Natural killer cell (primary cell): ENCODE measurements around the gene ZNF76. TPM values are rescaled to one million over a fixed set of nuclear protein-coding genes. Genes with fewer than 3 reads are reported as not detected.

Experiments
- ATAC-seq, 3 donors: fragments of 150-1000 bp in 2 of 3; fragments of 200-7000 bp in 1 of 3; cut with Tn5 transposase; 1 replicate in 1 of 3; 2 replicates in 2 of 3; pipeline ENCODE4 v1.10.0; 2021; ENCODE audit warnings: mild to moderate bottlenecking in 2 of 3, moderate library complexity in 2 of 3
- DNase-seq, 2 donors: peaks; one replicate each; pipeline versions ENCODE4 v3.0.0 to v3.0.0-alpha.2; 2013 to 2021; ENCODE audit warnings: mixed read lengths in 1 of 2
- H3K27ac ChIP-seq: one replicate; pipeline ENCODE4 v1.5.1; 2013; ENCODE audit warnings: mild to moderate bottlenecking, low read length
- H3K27me3 ChIP-seq: one replicate; pipeline ENCODE4 v1.6.1; 2013; ENCODE audit warnings: low read length; ENCODE audit not compliant: control insufficient read depth, insufficient read depth
- H3K36me3 ChIP-seq: one replicate; pipeline ENCODE4 v1.6.1; 2013; ENCODE audit warnings: low read length; ENCODE audit not compliant: control insufficient read depth, insufficient read depth
- H3K4me1 ChIP-seq: one replicate; pipeline ENCODE4 v1.6.1; 2013; ENCODE audit warnings: low read length; ENCODE audit not compliant: control insufficient read depth, insufficient read depth
- H3K4me3 ChIP-seq: one replicate; pipeline ENCODE4 v1.5.1; 2013; ENCODE audit warnings: low read length
- H3K9me3 ChIP-seq: one replicate; pipeline ENCODE4 v1.6.1; 2013; ENCODE audit warnings: low read length; ENCODE audit not compliant: control insufficient read depth, insufficient read depth
- H3K27ac Mint-ChIP-seq, 2 donors: one replicate each; pipeline ENCODE4 v1.8.0; 2022; ENCODE audit warnings: mild to moderate bottlenecking in 2 of 2, mixed read lengths in 2 of 2, moderate library complexity in 1 of 2
- H3K27me3 Mint-ChIP-seq, 2 donors: one replicate each; pipeline ENCODE4 v1.8.0; 2022; ENCODE audit warnings: low read depth in 2 of 2, mixed read lengths in 2 of 2
- H3K36me3 Mint-ChIP-seq: one replicate; pipeline ENCODE4 v1.8.0; 2022; ENCODE audit warnings: mixed read lengths
- H3K4me1 Mint-ChIP-seq, 2 donors: one replicate each; pipeline ENCODE4 v1.8.0; 2022; ENCODE audit warnings: mixed read lengths in 2 of 2
- H3K4me3 Mint-ChIP-seq: one replicate; pipeline ENCODE4 v1.8.0; 2022; ENCODE audit warnings: mild to moderate bottlenecking, moderate library complexity, mixed read lengths
- H3K9me3 Mint-ChIP-seq, 2 donors: one replicate each; pipeline ENCODE4 v1.8.0; 2022; ENCODE audit warnings: mixed read lengths in 2 of 2
- WGBS: methylation state at CpG from one replicate; pipeline ENCODE4 v1.1.7; 2013; ENCODE audit warnings: missing lambda C conversion rate; ENCODE audit not compliant: insufficient coverage; 5-methylcytosine and 5-hydroxymethylcytosine counted together
- intact Hi-C: fragments of 100-400 bp; cut with micrococcal nuclease; formaldehyde crosslinking; loops from one replicate; pipeline ENCODE4 v1.14.2; 2022
- total RNA-seq, 4 donors: library from RNA; stranded (reverse); fragments of 120-200 nt in 1 of 4; gene quantifications; one replicate each; pipeline versions ENCODE4 v1.2.3 to v1.2.4, GENCODE V29; 2013 to 2022
- TF ChIP-seq, protein P1 (sequence below): fragments of 200-600 bp; IDR thresholded peaks from one replicate; pipeline ENCODE4 v1.8.0; 2022; ENCODE audit warnings: antibody characterized with exemption

Gene ZNF76
- total RNA-seq, 3 donors from 2014 or later (not counting 1 experiment from before 2014, with no cell fraction given) = 62.7 to 81.6 (median 64.6) TPM

DNA sequence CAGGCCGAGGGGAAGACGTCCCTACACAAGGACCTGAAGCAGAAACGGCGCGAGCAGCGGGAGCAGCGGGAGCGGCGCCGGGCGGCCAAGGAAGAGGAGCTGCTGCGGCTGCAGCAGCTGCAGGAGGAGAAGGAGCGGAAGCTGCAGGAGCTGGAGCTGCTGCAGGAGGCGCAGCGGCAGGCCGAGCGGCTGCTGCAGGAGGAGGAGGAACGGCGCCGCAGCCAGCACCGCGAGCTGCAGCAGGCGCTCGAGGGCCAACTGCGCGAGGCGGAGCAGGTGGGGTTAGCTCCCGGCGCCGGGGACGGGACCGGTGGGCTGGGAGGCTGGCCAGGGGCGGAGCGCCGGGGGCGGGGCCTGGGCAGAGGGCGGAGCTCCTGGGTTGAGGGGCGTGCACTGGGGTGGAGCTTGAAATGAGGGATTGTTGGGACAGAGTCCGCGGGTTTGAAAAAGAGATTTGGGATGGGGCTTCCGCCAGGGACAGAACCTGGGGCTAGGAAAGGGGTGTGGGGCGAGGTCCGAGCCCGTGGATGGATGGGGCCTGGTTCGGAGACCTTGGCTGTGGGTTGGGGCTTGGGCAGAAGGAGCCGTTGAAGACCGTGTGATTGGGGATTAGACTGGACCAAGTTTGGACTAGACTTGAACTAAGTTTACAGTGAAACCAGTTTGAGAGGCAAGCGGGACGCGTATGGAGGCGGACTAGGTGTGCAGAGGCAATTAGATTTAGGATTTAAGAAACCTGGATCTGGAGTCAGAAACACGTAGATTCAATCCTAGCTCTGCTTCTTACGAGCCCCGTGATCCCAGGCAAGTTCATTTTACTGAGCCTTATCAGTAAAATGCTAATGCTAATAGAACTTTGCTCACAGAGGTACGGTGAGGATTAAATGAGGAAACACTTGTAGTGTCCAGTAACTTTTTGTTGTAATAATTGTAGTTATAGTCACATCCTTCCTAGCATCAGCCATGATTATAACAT, 58.9 kb downstream of the ZNF76 start:
- no peak for ATAC-seq
- Histone ChIP-seq H3K9me3 (no peaks in the 10 kb centered on the region), H3K36me3 (peaks cover 81% of the 10 kb centered on the region), H3K4me3 (no peak overlapping the region), H3K4me1 (no peaks in the 10 kb centered on the region), H3K27me3 (no peaks in the 10 kb centered on the region), H3K27ac (no peak overlapping the region)
- no peaks in the 10 kb centered on the region for H3K9me3 Mint-ChIP-seq
- intact Hi-C loops = no loop called here
- TF ChIP-seq, protein P1, sequence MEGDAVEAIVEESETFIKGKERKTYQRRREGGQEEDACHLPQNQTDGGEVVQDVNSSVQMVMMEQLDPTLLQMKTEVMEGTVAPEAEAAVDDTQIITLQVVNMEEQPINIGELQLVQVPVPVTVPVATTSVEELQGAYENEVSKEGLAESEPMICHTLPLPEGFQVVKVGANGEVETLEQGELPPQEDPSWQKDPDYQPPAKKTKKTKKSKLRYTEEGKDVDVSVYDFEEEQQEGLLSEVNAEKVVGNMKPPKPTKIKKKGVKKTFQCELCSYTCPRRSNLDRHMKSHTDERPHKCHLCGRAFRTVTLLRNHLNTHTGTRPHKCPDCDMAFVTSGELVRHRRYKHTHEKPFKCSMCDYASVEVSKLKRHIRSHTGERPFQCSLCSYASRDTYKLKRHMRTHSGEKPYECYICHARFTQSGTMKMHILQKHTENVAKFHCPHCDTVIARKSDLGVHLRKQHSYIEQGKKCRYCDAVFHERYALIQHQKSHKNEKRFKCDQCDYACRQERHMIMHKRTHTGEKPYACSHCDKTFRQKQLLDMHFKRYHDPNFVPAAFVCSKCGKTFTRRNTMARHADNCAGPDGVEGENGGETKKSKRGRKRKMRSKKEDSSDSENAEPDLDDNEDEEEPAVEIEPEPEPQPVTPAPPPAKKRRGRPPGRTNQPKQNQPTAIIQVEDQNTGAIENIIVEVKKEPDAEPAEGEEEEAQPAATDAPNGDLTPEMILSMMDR = no peak
- H3K4me3 Mint-ChIP-seq = no peak overlapping the region
- peak overlapping the region in 1 of 2 donors; percentile 64 for H3K27ac Mint-ChIP-seq
- H3K4me1 Mint-ChIP-seq = peaks cover 42 to 52% of the 10 kb centered on the region in 2 donors
- H3K27me3 Mint-ChIP-seq = no peaks in the 10 kb centered on the region
- WGBS = 97% methylated on average over 55 of the region's 55 CpGs
- no peak for DNase-seq
- peaks cover 23% of the 10 kb centered on the region for H3K36me3 Mint-ChIP-seq

DNA sequence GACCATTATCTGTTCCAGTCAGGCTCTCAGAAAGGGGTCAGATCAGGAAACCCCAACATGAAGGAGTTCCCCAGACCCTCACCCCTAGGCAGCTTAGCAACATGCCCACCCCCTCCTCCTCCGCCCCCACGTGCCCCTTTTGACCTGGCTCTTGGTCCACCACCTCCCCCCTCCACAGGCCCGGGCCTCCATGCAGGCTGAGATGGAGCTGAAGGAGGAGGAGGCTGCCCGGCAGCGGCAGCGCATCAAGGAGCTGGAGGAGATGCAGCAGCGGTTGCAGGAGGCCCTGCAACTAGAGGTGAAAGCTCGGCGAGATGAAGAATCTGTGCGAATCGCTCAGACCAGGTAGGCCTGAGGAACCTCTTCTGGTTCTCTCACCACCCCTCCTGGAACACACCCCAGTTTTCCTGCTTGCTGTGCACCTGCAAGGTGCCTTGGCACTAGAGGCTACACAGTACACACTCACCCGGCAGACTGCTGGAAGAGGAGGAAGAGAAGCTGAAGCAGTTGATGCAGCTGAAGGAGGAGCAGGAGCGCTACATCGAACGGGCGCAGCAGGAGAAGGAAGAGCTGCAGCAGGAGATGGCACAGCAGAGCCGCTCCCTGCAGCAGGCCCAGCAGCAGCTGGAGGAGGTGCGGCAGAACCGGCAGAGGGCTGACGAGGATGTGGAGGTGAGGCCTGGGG, 60.0 kb downstream of the ZNF76 start:
- no peaks in the 10 kb centered on the region for H3K27me3 ChIP-seq
- no peak overlapping the region for H3K27ac ChIP-seq
- peaks cover 23% of the 10 kb centered on the region for H3K36me3 Mint-ChIP-seq
- peaks cover 83% of the 10 kb centered on the region for H3K36me3 ChIP-seq
- no peak for DNase-seq
- H3K27me3 Mint-ChIP-seq = no peaks in the 10 kb centered on the region
- peaks cover 36 to 43% of the 10 kb centered on the region in 2 donors for H3K4me1 Mint-ChIP-seq
- no peak overlapping the region for H3K4me3 ChIP-seq
- peak overlapping the region in 1 of 2 donors; percentile 54 for H3K27ac Mint-ChIP-seq
- ATAC-seq = no peak
- H3K9me3 ChIP-seq = no peaks in the 10 kb centered on the region
- TF ChIP-seq, protein P1 = no peak
- intact Hi-C loops = no loop called here
- 99% methylated on average over 18 of the region's 20 CpGs for WGBS
- H3K4me3 Mint-ChIP-seq = no peak overlapping the region
- no peaks in the 10 kb centered on the region for H3K4me1 ChIP-seq
- no peaks in the 10 kb centered on the region for H3K9me3 Mint-ChIP-seq

GRCh38 chr6:35320031-35320410, 60.5 kb downstream of the ZNF76 start:
- peaks cover 23% of the 10 kb centered on the region for H3K36me3 Mint-ChIP-seq
- peaks cover 31 to 38% of the 10 kb centered on the region in 2 donors for H3K4me1 Mint-ChIP-seq
- ATAC-seq (no peak), DNase-seq (no peak)
- Histone ChIP-seq H3K27ac (no peak overlapping the region), H3K27me3 (no peaks in the 10 kb centered on the region), H3K9me3 (no peaks in the 10 kb centered on the region), H3K4me1 (no peaks in the 10 kb centered on the region), H3K4me3 (no peak overlapping the region), H3K36me3 (peaks cover 85% of the 10 kb centered on the region)
- H3K27ac Mint-ChIP-seq = peak overlapping the region; percentile 54 to 74
- 100% methylated on average over 2 of the region's 2 CpGs for WGBS
- no peaks in the 10 kb centered on the region for H3K9me3 Mint-ChIP-seq
- TF ChIP-seq, protein P1 = no peak
- intact Hi-C loops = no loop called here
- no peaks in the 10 kb centered on the region for H3K27me3 Mint-ChIP-seq
- H3K4me3 Mint-ChIP-seq = no peak overlapping the region
